ENCODE results near the gene SYTL5.

DNA sequence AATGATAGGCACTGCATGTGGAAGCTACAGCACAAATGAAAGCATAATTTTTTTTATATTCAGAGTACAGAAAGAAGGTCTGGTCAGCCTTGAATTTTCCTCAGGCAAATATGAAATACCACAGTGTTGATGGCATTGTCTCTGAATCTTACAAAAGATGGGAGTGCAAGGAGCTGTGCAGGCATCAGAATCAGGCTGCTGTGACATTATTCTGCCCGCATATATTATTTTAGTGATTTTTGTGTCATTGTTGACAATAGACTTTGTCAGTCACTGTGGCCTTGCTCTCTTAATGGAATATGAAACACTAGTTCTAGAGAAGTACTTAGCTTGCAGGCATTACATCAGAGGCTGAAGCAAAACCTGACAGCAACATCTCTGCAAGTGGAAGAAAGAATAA is 42.5 kb downstream of the SYTL5 start:
- TF ChIP-seq, protein P1, sequence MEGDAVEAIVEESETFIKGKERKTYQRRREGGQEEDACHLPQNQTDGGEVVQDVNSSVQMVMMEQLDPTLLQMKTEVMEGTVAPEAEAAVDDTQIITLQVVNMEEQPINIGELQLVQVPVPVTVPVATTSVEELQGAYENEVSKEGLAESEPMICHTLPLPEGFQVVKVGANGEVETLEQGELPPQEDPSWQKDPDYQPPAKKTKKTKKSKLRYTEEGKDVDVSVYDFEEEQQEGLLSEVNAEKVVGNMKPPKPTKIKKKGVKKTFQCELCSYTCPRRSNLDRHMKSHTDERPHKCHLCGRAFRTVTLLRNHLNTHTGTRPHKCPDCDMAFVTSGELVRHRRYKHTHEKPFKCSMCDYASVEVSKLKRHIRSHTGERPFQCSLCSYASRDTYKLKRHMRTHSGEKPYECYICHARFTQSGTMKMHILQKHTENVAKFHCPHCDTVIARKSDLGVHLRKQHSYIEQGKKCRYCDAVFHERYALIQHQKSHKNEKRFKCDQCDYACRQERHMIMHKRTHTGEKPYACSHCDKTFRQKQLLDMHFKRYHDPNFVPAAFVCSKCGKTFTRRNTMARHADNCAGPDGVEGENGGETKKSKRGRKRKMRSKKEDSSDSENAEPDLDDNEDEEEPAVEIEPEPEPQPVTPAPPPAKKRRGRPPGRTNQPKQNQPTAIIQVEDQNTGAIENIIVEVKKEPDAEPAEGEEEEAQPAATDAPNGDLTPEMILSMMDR (conservative IDR thresholded peaks at IDR 0.05; ENCODE audit: low read length) = no peak
- TF ChIP-seq EZH2phosphoT487 (IDR thresholded peaks at IDR 0.05; ENCODE audit: borderline replicate concordance) = no peak

Measured in Loucy (cell line).